Sigmoid colon (tissue), 4 donors: ENCODE measurements around the gene PARD3.

Experiments used
- POLR2A ChIP-seq, 2 donors: fragments of 450-650 bp; IDR thresholded peaks; one replicate each; pipeline ENCODE4 v1.6.1; 2016; ENCODE audit warnings: antibody characterized with exemption in 2 of 2, mild to moderate bottlenecking in 2 of 2, moderate library complexity in 2 of 2
- POLR2AphosphoS5 ChIP-seq, 4 donors: sonication (generic); formaldehyde crosslinking; IDR thresholded peaks; one replicate each; pipeline ENCODE4 v1.6.1; 2017; ENCODE audit warnings: antibody characterized with exemption in 4 of 4
- TF ChIP-seq, protein P1 (sequence below), 4 experiments: fragments of 450-650 bp in 3 of 4; fragments of 200-600 bp in 1 of 4; IDR thresholded peaks; one replicate each; pipeline ENCODE4 v1.5.1; 2016 to 2019; ENCODE audit warnings: antibody characterized with exemption in 4 of 4, mild to moderate bottlenecking in 3 of 4, moderate library complexity in 2 of 4

- no peak for TF ChIP-seq POLR2AphosphoS5 (IDR thresholded peaks at IDR 0.05)
- TF ChIP-seq, protein P1, sequence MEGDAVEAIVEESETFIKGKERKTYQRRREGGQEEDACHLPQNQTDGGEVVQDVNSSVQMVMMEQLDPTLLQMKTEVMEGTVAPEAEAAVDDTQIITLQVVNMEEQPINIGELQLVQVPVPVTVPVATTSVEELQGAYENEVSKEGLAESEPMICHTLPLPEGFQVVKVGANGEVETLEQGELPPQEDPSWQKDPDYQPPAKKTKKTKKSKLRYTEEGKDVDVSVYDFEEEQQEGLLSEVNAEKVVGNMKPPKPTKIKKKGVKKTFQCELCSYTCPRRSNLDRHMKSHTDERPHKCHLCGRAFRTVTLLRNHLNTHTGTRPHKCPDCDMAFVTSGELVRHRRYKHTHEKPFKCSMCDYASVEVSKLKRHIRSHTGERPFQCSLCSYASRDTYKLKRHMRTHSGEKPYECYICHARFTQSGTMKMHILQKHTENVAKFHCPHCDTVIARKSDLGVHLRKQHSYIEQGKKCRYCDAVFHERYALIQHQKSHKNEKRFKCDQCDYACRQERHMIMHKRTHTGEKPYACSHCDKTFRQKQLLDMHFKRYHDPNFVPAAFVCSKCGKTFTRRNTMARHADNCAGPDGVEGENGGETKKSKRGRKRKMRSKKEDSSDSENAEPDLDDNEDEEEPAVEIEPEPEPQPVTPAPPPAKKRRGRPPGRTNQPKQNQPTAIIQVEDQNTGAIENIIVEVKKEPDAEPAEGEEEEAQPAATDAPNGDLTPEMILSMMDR (IDR thresholded peaks at IDR 0.05) = no peak
- TF ChIP-seq POLR2A (IDR thresholded peaks at IDR 0.05) = no peak
Measured at GRCh38 chr10:34207343-34207742, 607.8 kb downstream of the PARD3 start.
